Hematopoietic multipotent progenitor cell treated with erythropoietin and hydrocortisone succinate and interleukin-3 and kit ligand, for 15 days (in vitro differentiated cells): Measurements from ENCODE around the gene C5orf22.
"Not testable (repeated sequence)": the region's sequence is repeated elsewhere in the genome, so short reads cannot be mapped to it uniquely, and the experiment has no call there.

Experiments used
- DNase-seq: peaks from one replicate; pipeline ENCODE4 v3.0.0-alpha.2; 2015; ENCODE audit warnings: low spot score

The C5orf22 gene

GRCh38 chr5:31531888-31532547, at the start of gene C5orf22, which contains the start of gene DROSHA:
C5orf22 (plus strand) TSS chr5:31532301; CDS start chr5:31532393, 92 bp downstream.
DROSHA (minus strand) TSS chr5:31532093; CDS start chr5:31529059, 3,034 bp downstream.
- DNase-seq = peak; percentile 88

- DNase-seq = no peak
These were observed 46.5 kb upstream of the C5orf22 start for GRCh38 chr5:31485376-31486207.

GRCh38 chr5:31486441-31486840, 45.7 kb upstream of the C5orf22 start:
- no peak for DNase-seq

GRCh38 chr5:31487506-31487905, 44.6 kb upstream of the C5orf22 start:
- peak; percentile 39 for DNase-seq

GRCh38 chr5:31492869-31493268, 39.2 kb upstream of the C5orf22 start:
- DNase-seq = no peak

GRCh38 chr5:31495336-31495735, 36.8 kb upstream of the C5orf22 start:
- DNase-seq = no peak

- DNase-seq = no peak
These were observed 35.8 kb upstream of the C5orf22 start for GRCh38 chr5:31496301-31496700.

GRCh38 chr5:31496891-31497290, 35.2 kb upstream of the C5orf22 start:
- DNase-seq = no peak

GRCh38 chr5:31500256-31500655, 31.8 kb upstream of the C5orf22 start:
- DNase-seq = no peak

GRCh38 chr5:31502506-31502905, 29.6 kb upstream of the C5orf22 start:
- DNase-seq = no peak

- no peak for DNase-seq
These were observed 27.6 kb upstream of the C5orf22 start for GRCh38 chr5:31504529-31504928.

- no peak for DNase-seq
These were observed 20.8 kb upstream of the C5orf22 start for GRCh38 chr5:31511305-31511704.

- no peak for DNase-seq
These were observed 15.3 kb upstream of the C5orf22 start for GRCh38 chr5:31516802-31517201.

GRCh38 chr5:31523041-31523440, 9.1 kb upstream of the C5orf22 start:
- no peak for DNase-seq

- no peak for DNase-seq
These were observed 1.4 kb upstream of the C5orf22 start for GRCh38 chr5:31530541-31531265.

- peak; percentile 3 for DNase-seq
These were observed 586 bp upstream of the C5orf22 start for GRCh38 chr5:31531543-31531887.

GRCh38 chr5:31534527-31535046, 2.5 kb downstream of the C5orf22 start:
- no peak for DNase-seq

- no peak for DNase-seq
These were observed 4.8 kb downstream of the C5orf22 start for GRCh38 chr5:31536873-31537272.

GRCh38 chr5:31537349-31537748, 5.2 kb downstream of the C5orf22 start:
- DNase-seq = no peak

GRCh38 chr5:31537851-31538250, 5.8 kb downstream of the C5orf22 start:
- DNase-seq = no peak

- not testable (repeated sequence) for DNase-seq
These were observed 17.0 kb downstream of the C5orf22 start for GRCh38 chr5:31549114-31549513.

- no peak for DNase-seq
These were observed 19.8 kb downstream of the C5orf22 start for GRCh38 chr5:31551878-31552277.

- no peak for DNase-seq
These were observed 21.8 kb downstream of the C5orf22 start for GRCh38 chr5:31553863-31554262.
